Measurements from ENCODE around the gene PKP2.

The PKP2 gene

GRCh38 chr12:32776258-32776657, 120.3 kb downstream of the PKP2 start:
- no peak for DNase-seq (ENCODE audit: low read depth)
- TF ChIP-seq CTCF (conservative IDR thresholded peaks at IDR 0.05; ENCODE audit: control insufficient read depth, insufficient read depth, low read depth, low read length): no peak
- no peak overlapping the region for H3K4me3 ChIP-seq (ENCODE audit: control insufficient read depth, low read depth, low read length)

GRCh38 chr12:32773691-32774090, 122.9 kb downstream of the PKP2 start:
- H3K4me3 ChIP-seq (ENCODE audit: control insufficient read depth, low read depth, low read length): no peak overlapping the region
- no peak for DNase-seq (ENCODE audit: low read depth)
- TF ChIP-seq CTCF (conservative IDR thresholded peaks at IDR 0.05; ENCODE audit: control insufficient read depth, insufficient read depth, low read depth, low read length): no peak

- no peak overlapping the region for H3K4me3 ChIP-seq (ENCODE audit: control insufficient read depth, low read depth, low read length)
- TF ChIP-seq CTCF (conservative IDR thresholded peaks at IDR 0.05; ENCODE audit: control insufficient read depth, insufficient read depth, low read depth, low read length): no peak
- no peak for DNase-seq (ENCODE audit: low read depth)
Observed at GRCh38 chr12:32770141-32770540, 126.4 kb downstream of the PKP2 start.

GRCh38 chr12:32768518-32768917, 128.1 kb downstream of the PKP2 start:
- TF ChIP-seq CTCF (conservative IDR thresholded peaks at IDR 0.05; ENCODE audit: control insufficient read depth, insufficient read depth, low read depth, low read length): no peak
- no peak for DNase-seq (ENCODE audit: low read depth)
- H3K4me3 ChIP-seq (ENCODE audit: control insufficient read depth, low read depth, low read length): no peak overlapping the region

GRCh38 chr12:32765906-32766305, 130.7 kb downstream of the PKP2 start:
- no peak overlapping the region for H3K4me3 ChIP-seq (ENCODE audit: control insufficient read depth, low read depth, low read length)
- DNase-seq (ENCODE audit: low read depth): peak; percentile 22
- TF ChIP-seq CTCF (conservative IDR thresholded peaks at IDR 0.05; ENCODE audit: control insufficient read depth, insufficient read depth, low read depth, low read length): no peak

- no peak for TF ChIP-seq CTCF (conservative IDR thresholded peaks at IDR 0.05; ENCODE audit: control insufficient read depth, insufficient read depth, low read depth, low read length)
- no peak overlapping the region for H3K4me3 ChIP-seq (ENCODE audit: control insufficient read depth, low read depth, low read length)
- no peak for DNase-seq (ENCODE audit: low read depth)
Observed at GRCh38 chr12:32761716-32762115, 134.9 kb downstream of the PKP2 start.

GRCh38 chr12:32757157-32757556, 139.4 kb downstream of the PKP2 start:
- DNase-seq (ENCODE audit: low read depth): no peak
- no peak for TF ChIP-seq CTCF (conservative IDR thresholded peaks at IDR 0.05; ENCODE audit: control insufficient read depth, insufficient read depth, low read depth, low read length)
- no peak overlapping the region for H3K4me3 ChIP-seq (ENCODE audit: control insufficient read depth, low read depth, low read length)
